HepG2 (cell line): ENCODE results near the gene ARHGAP15. TPM values are rescaled to one million over a fixed set of nuclear protein-coding genes. Genes with fewer than 3 reads are reported as not detected.

ENCODE experiments used
- ATAC-seq: fragments of 200-7000 bp; cut with Tn5 transposase; 3 replicates; pipeline ENCODE4 v1.9.1; 2020; ENCODE audit warnings: mild to moderate bottlenecking, moderate library complexity
- BruUV-seq: library from RNA; stranded (reverse); fragments of 400-500 nt; replicated peaks from 2 replicates; lab custom pipeline; 2021; lab: Mats Ljungman, UMichigan
- CTCF ChIA-PET: fragments of 300-600 bp; formaldehyde crosslinking; extraction: SDS; loops from one replicate; lab custom pipeline; 2021; ENCODE audit warnings: low total read pairs, inconsistent platforms, low intra/inter-chr PET ratio; lab: Yijun Ruan, JAX
- POLR2A ChIA-PET: fragments of 350-600 bp; sonication (Branson Sonifier 250); formaldehyde crosslinking; loops from one replicate; lab custom pipeline; 2020; ENCODE audit warnings: antibody characterized with exemption, inconsistent platforms; lab: Yijun Ruan, JAX
- DNase-seq: peaks from one replicate; pipeline ENCODE4 v3.0.0-alpha.2; 2015; ENCODE audit warnings: low spot score
- FAIRE-seq: peaks from 3 replicates; lab custom pipeline; 2011; peaks lifted over from hg19 to GRCh38; lab: Jason Lieb, UNC
- H2AFZ ChIP-seq: one replicate; pipeline ENCODE4 v1.6.1; 2011; ENCODE audit warnings: low read length, inconsistent platforms
- H3K27ac ChIP-seq: fragments of 300-600 bp; 3 replicates; pipeline ENCODE4 v1.8.0; 2011; ENCODE audit warnings: mixed run types, mild to moderate bottlenecking, mixed read lengths, low read length, inconsistent platforms; ENCODE audit not compliant: insufficient read depth; ENCODE audit errors: extremely low read length
- H3K27me3 ChIP-seq, 2 experiments: fragments of 200-600 bp in 1 of 2; 2 replicates in 1 of 2; 3 replicates in 1 of 2; pipeline versions ENCODE4 v1.6.0 to v1.8.0; 2011; ENCODE audit warnings: low read length in 2 of 2, mild to moderate bottlenecking in 2 of 2, moderate library complexity in 2 of 2, inconsistent platforms in 1 of 2; ENCODE audit not compliant: insufficient read depth in 2 of 2, control insufficient read depth in 1 of 2
- H3K36me3 ChIP-seq, 2 experiments: fragments of 200-600 bp in 1 of 2; replicated peaks in 1 of 2; 2 replicates in 1 of 2; 3 replicates in 1 of 2; pipeline versions ENCODE4 v1.5.1 to v1.8.0; 2011; ENCODE audit warnings: low read length in 2 of 2, inconsistent platforms in 1 of 2; ENCODE audit not compliant: insufficient read depth in 2 of 2, control insufficient read depth in 1 of 2
- H3K4me1 ChIP-seq: 2 replicates; pipeline ENCODE4 v1.5.1; 2012; ENCODE audit warnings: low read length, inconsistent platforms; ENCODE audit not compliant: insufficient read depth
- H3K4me2 ChIP-seq: 2 replicates; pipeline ENCODE4 v1.6.0; 2011; ENCODE audit warnings: low read depth, low read length, inconsistent platforms
- H3K4me3 ChIP-seq, 3 experiments: fragments of 200-600 bp in 1 of 3; sonication (generic), shearing (Covaris generic) in 1 of 3; replicated peaks in 1 of 3; 2 replicates each; pipeline ENCODE4 v1.5.1; 2011 to 2016; ENCODE audit warnings: low read length in 3 of 3, inconsistent platforms in 2 of 3, low read depth in 2 of 3, mild to moderate bottlenecking in 2 of 3, control low read depth in 1 of 3, mixed read lengths in 1 of 3; ENCODE audit not compliant: insufficient read depth in 1 of 3
- H3K79me2 ChIP-seq: one replicate; pipeline ENCODE4 v1.6.1; 2011; ENCODE audit warnings: low read length, inconsistent platforms; ENCODE audit not compliant: insufficient read depth
- H3K9ac ChIP-seq: 2 replicates; pipeline ENCODE4 v1.6.0; 2011; ENCODE audit warnings: mild to moderate bottlenecking, low read depth, low read length, inconsistent platforms; ENCODE audit not compliant: insufficient read depth
- H3K9me3 ChIP-seq: 2 replicates; pipeline ENCODE4 v1.5.1; 2012; ENCODE audit warnings: mild to moderate bottlenecking, low read length
- H4K20me1 ChIP-seq: 2 replicates; pipeline ENCODE4 v1.6.0; 2011; ENCODE audit warnings: inconsistent platforms, mild to moderate bottlenecking, low read length, moderate library complexity; ENCODE audit not compliant: insufficient read depth
- BCLAF1 ChIP-seq: fragments of 450-650 bp; IDR thresholded peaks from 2 replicates; pipeline ENCODE4 v1.6.1; 2017; ENCODE audit warnings: mild to moderate bottlenecking
- HNF1A ChIP-seq, 2 experiments: sonication (generic) in 1 of 2; formaldehyde crosslinking in 1 of 2; IDR thresholded peaks; 2 replicates each; pipeline versions ENCODE4 v1.4.0 to v1.6.1; 2016 to 2020; ENCODE audit warnings: borderline replicate concordance in 1 of 2, low read depth in 1 of 2, mild to moderate bottlenecking in 1 of 2, missing genetic modification reagents in 1 of 2
- HOXA3 ChIP-seq: sonication (generic); formaldehyde crosslinking; IDR thresholded peaks from 2 replicates; pipeline ENCODE4 v1.5.0; 2020; ENCODE audit warnings: missing genetic modification reagents
- IRF1 ChIP-seq: sonication (generic); formaldehyde crosslinking; IDR thresholded peaks from 2 replicates; pipeline ENCODE4 v1.4.0; 2020; ENCODE audit warnings: low read depth, mild to moderate bottlenecking, missing genetic modification reagents
- KAT7 ChIP-seq: IDR thresholded peaks from 2 replicates; pipeline ENCODE4 v1.6.1; 2018; ENCODE audit warnings: borderline replicate concordance, missing compliant biosample characterization
- KLF15 ChIP-seq: sonication (generic); formaldehyde crosslinking; IDR thresholded peaks from 2 replicates; pipeline ENCODE4 v1.8.1; 2023; ENCODE audit warnings: borderline replicate concordance, mild to moderate bottlenecking, inconsistent platforms, missing genetic modification reagents, mixed read lengths
- NR3C1 ChIP-seq: sonication (generic); formaldehyde crosslinking; IDR thresholded peaks from 2 replicates; pipeline ENCODE4 v1.4.0; 2020; ENCODE audit warnings: missing genetic modification reagents
- PRPF4 ChIP-seq: fragments of 200-400 bp; formaldehyde crosslinking; IDR thresholded peaks from 2 replicates; pipeline ENCODE4 v1.6.1; 2016; ENCODE audit warnings: low read length, low read depth; ENCODE audit not compliant: poor library complexity, severe bottlenecking
- SRSF4 ChIP-seq: fragments of 200-400 bp; formaldehyde crosslinking; IDR thresholded peaks from one replicate; pipeline ENCODE4 v1.6.1; 2018; ENCODE audit warnings: mild to moderate bottlenecking, low read depth, low read length, moderate library complexity; ENCODE audit not compliant: poor library complexity, severe bottlenecking
- ZNF597 ChIP-seq: sonication (generic); formaldehyde crosslinking; IDR thresholded peaks from 2 replicates; pipeline ENCODE4 v1.5.0; 2020; ENCODE audit warnings: missing genetic modification reagents
- ZNF639 ChIP-seq: conservative IDR thresholded peaks from 2 replicates; pipeline ENCODE4 v1.6.1; 2018; ENCODE audit warnings: missing genetic modification reagents
- WGBS: methylation state at CpG from one replicate; pipeline ENCODE4 v1.1.6; 2017; ENCODE audit warnings: low lambda C conversion rate; 5-methylcytosine and 5-hydroxymethylcytosine counted together
- in situ Hi-C: cut with HindIII; loops from 2 replicates; pipeline ENCODE4 v1.10.0; 2017; ENCODE audit warnings: low pct_unique_long_range_greater_than_20kb; ENCODE audit not compliant: extremely low pct_ligation_motif_present
- intact Hi-C: fragments of 100-400 bp; cut with micrococcal nuclease; formaldehyde crosslinking; loops from one replicate; pipeline ENCODE4 v1.10.0; 2022; ENCODE audit not compliant: unreplicated experiment
- polyA plus RNA-seq, 8 experiments: library from polyadenylated mRNA; depleted of rRNA in 3 of 8; stranded (reverse) in 7 of 8; unstranded in 1 of 8; fragments of >200 nt; fragmentation: Illumina TruSeq in 4 of 8; extraction: Trizol in 4 of 8; gene quantifications; 2 replicates each; pipeline versions ENCODE4 v1.2.1 to v1.2.3, GENCODE V29; 2011 to 2016; ENCODE audit warnings: low read depth in 4 of 8, missing spikeins in 1 of 8, mixed read lengths in 1 of 8; ENCODE audit not compliant: insufficient read depth in 1 of 8
- total RNA-seq, 5 experiments: library from RNA; depleted of rRNA; stranded (reverse); fragments of >200 nt; fragmentation: Illumina TruSeq; extraction: Trizol; gene quantifications; 2 replicates each; pipeline ENCODE4 v1.2.3, GENCODE V29; 2016; ENCODE audit warnings: low read depth in 1 of 5

ARHGAP15 gene
- total and polyA plus RNA-seq, 2 of the 13 experiments (the other 11 are each of a cell fraction or from before 2014, with no cell fraction given): 0.04 TPM; not detected in 1

GRCh38 chr2:143622106-143622505 lies 492.9 kb downstream of the ARHGAP15 start (continued):
- TF ChIP-seq HNF1A (IDR thresholded peaks at IDR 0.05; ENCODE audit: low read depth) (no peak), HNF1A (CRISPR knock-in tag; IDR thresholded peaks at IDR 0.05; ENCODE audit: borderline replicate concordance) (no peak), IRF1 (no peak), ZNF597 (CRISPR knock-in tag) (no peak), HOXA3 (no peak)

GRCh38 chr2:143623231-143623908 lies 494.2 kb downstream of the ARHGAP15 start:
- no peaks in the 10 kb centered on the region for H3K27me3 ChIP-seq
- no peak overlapping the region for H3K27ac ChIP-seq
- no peaks in the 10 kb centered on the region for H3K9me3 ChIP-seq
- H3K79me2 ChIP-seq: no peaks in the 10 kb centered on the region
- under 1% methylated on average over 6 of the region's 6 CpGs for WGBS
- H3K4me3 ChIP-seq: no peak overlapping the region
- FAIRE-seq (no peak), DNase-seq (no peak), ATAC-seq (no peak)
- H3K4me2 ChIP-seq: no peak overlapping the region
- H4K20me1 ChIP-seq: no peaks in the 10 kb centered on the region
- in situ Hi-C loops (no loop called here), intact Hi-C loops (no loop called here)
- CTCF ChIA-PET: no interaction called here
- BruUV-seq: no TSS peak
- H3K4me1 ChIP-seq: no peaks in the 10 kb centered on the region
- H2AFZ ChIP-seq: no peak overlapping the region
- H3K36me3 ChIP-seq: no peaks in the 10 kb centered on the region
- no peak overlapping the region for H3K9ac ChIP-seq
- POLR2A ChIA-PET: no interaction called here
- no peak for TF ChIP-seq BCLAF1
- TF ChIP-seq SRSF4: no peak
- TF ChIP-seq ZNF639 (CRISPR knock-in tag): no peak
- no peak for TF ChIP-seq PRPF4
- TF ChIP-seq NR3C1: no peak
- no peak for TF ChIP-seq KLF15 (CRISPR knock-in tag)
- TF ChIP-seq KAT7 (CRISPR knock-in tag): no peak
